Karpas-422 (cell line): ENCODE data around the gene LGALSL. TPM values are rescaled to one million over a fixed set of nuclear protein-coding genes. Genes with fewer than 3 reads are reported as not detected.

Source experiments
- DNase-seq: peaks from one replicate; pipeline ENCODE4 v3.0.0-alpha.2; 2015
- H2AFZ ChIP-seq: fragments of 200-600 bp; sonication (generic); 2 replicates; pipeline ENCODE4 v1.6.1; 2014; ENCODE audit warnings: antibody characterized with exemption, low read length, mixed read lengths
- H3K27ac ChIP-seq: fragments of 200-600 bp; sonication (generic); 2 replicates; pipeline ENCODE4 v1.5.1; 2014; ENCODE audit warnings: mild to moderate bottlenecking, low read length, moderate library complexity
- H3K27me3 ChIP-seq: fragments of 200-600 bp; sonication (generic); 2 replicates; pipeline ENCODE4 v1.6.1; 2014; ENCODE audit warnings: low read length, mixed read lengths
- H3K36me3 ChIP-seq: fragments of 200-600 bp; sonication (generic); 2 replicates; pipeline ENCODE4 v1.6.1; 2014; ENCODE audit warnings: low read length, mixed read lengths; ENCODE audit not compliant: insufficient read depth
- H3K4me1 ChIP-seq: fragments of 200-600 bp; sonication (generic); 2 replicates; pipeline ENCODE4 v1.6.1; 2014; ENCODE audit warnings: mild to moderate bottlenecking, low read length, mixed read lengths
- H3K4me2 ChIP-seq: fragments of 200-600 bp; sonication (generic); 2 replicates; pipeline ENCODE4 v1.6.1; 2014; ENCODE audit warnings: low read length, low read depth, mild to moderate bottlenecking; ENCODE audit not compliant: poor library complexity, severe bottlenecking
- H3K4me3 ChIP-seq: fragments of 200-600 bp; sonication (generic); 2 replicates; pipeline ENCODE4 v1.5.1; 2014; ENCODE audit warnings: mild to moderate bottlenecking, antibody characterized with exemption, low read length, mixed read lengths
- H3K79me2 ChIP-seq: fragments of 200-600 bp; sonication (generic); 2 replicates; pipeline ENCODE4 v1.6.1; 2014; ENCODE audit warnings: mild to moderate bottlenecking, low read length, mixed read lengths
- H3K9ac ChIP-seq: fragments of 200-600 bp; sonication (generic); 2 replicates; pipeline ENCODE4 v1.6.0; 2014; ENCODE audit warnings: low read length
- H3K9me2 ChIP-seq: fragments of 200-600 bp; sonication (generic), shearing (Covaris generic); replicated peaks from 2 replicates; pipeline ENCODE4 v1.6.0; 2014; ENCODE audit warnings: mild to moderate bottlenecking, low read length, moderate library complexity; ENCODE audit not compliant: insufficient read depth
- H3K9me3 ChIP-seq: fragments of 300-700, 200-600 bp; sonication (generic); 2 replicates; pipeline ENCODE4 v1.6.1; 2014; ENCODE audit warnings: low read length, mixed read lengths
- H4K20me1 ChIP-seq: fragments of 200-600 bp; sonication (generic); 2 replicates; pipeline ENCODE4 v1.6.1; 2014; ENCODE audit warnings: mild to moderate bottlenecking, antibody characterized with exemption, low read length, low read depth; ENCODE audit not compliant: insufficient read depth
- total RNA-seq: library from RNA; depleted of rRNA; stranded (reverse); fragments of >200 nt; shearing (Covaris generic); gene quantifications from 2 replicates; pipeline ENCODE4 v1.2.3, GENCODE V29; 2014; ENCODE audit warnings: low replicate concordance; rRNA removed

LGALSL gene
- total RNA-seq, 1 experiment from 2014 or later: 2.9 TPM

DNA sequence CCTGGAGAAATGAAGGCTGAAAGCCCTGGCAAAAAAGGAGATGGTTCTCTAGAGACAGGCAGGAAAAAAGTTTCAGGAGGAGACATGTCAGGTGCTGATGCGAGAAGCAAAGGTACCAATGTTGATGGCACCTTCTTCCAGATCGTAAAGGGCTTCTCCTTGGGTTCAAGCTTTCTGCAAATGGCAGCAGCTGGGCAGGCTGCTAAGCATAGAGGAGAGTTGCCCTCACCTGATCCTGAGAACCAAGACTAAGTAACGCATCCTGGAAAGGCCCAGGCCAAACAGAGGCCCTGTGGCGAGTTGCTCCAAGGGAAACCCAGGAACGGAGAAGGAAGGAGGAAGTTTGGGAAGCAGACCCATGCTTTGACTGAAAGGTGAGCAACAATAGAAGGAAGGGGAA lies 46.6 kb downstream of the LGALSL start:
- Histone ChIP-seq H3K4me3 (no peak overlapping the region), H2AFZ (no peak overlapping the region), H3K4me1 (no peaks in the 10 kb centered on the region), H3K4me2 (no peak overlapping the region), H3K27me3 (no peaks in the 10 kb centered on the region), H3K9me2 (no peaks in the 10 kb centered on the region), H3K9me3 (no peaks in the 10 kb centered on the region), H3K79me2 (no peaks in the 10 kb centered on the region), H3K27ac (no peak overlapping the region), H3K9ac (no peak overlapping the region), H4K20me1 (no peaks in the 10 kb centered on the region), H3K36me3 (no peaks in the 10 kb centered on the region)
- no peak for DNase-seq

DNA sequence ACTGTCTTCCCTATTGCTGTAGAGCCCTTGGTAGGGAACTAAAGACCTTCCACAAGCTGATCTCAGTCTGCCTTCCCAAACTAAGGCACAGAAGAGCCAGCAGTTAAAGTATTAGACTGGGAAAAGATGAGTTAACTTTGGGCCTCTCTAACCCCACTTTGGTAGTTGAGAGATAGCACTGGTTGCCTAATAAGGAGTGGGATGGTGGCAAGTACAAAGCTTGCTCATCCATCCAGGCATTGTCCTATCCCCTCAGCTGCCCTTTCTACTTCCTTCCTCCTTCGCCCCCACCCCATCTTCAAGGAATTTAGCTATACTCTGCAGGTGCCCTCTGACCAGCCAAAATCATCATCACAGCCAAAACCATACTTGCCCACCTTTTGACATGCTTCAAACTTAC lies 48.0 kb downstream of the LGALSL start:
- no peak for DNase-seq
- Histone ChIP-seq H3K9ac (no peak overlapping the region), H3K9me3 (no peaks in the 10 kb centered on the region), H3K27me3 (no peaks in the 10 kb centered on the region), H4K20me1 (no peaks in the 10 kb centered on the region), H3K4me2 (no peak overlapping the region), H3K4me3 (no peak overlapping the region), H2AFZ (no peak overlapping the region), H3K36me3 (no peaks in the 10 kb centered on the region), H3K79me2 (no peaks in the 10 kb centered on the region), H3K4me1 (no peaks in the 10 kb centered on the region), H3K27ac (no peak overlapping the region), H3K9me2 (no peaks in the 10 kb centered on the region)

DNA sequence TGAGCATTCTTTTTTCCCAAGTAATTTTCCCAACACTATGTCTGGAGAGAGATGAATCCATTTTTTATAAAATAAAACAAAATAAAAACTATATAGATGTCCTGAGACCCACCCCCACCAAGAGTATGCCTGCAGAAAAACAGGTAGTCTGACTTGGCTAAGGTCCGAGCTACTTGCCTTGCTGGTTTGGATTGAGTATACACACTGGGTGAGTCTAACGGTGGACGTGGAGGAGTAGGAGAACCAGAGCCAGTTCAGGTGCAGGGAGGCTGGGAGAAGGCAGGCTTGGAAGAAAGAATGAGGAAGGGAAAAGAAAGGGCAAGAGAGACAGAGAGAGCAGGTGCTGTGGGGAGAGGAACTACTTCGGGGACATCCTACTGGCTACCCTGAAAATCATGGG lies 48.9 kb downstream of the LGALSL start:
- no peaks in the 10 kb centered on the region for H3K36me3 ChIP-seq
- no peak overlapping the region for H3K9ac ChIP-seq
- H3K4me2 ChIP-seq: no peak overlapping the region
- no peaks in the 10 kb centered on the region for H3K4me1 ChIP-seq
- no peak overlapping the region for H3K4me3 ChIP-seq
- H3K27ac ChIP-seq: no peak overlapping the region
- DNase-seq: no peak
- no peaks in the 10 kb centered on the region for H3K9me2 ChIP-seq
- H3K79me2 ChIP-seq: no peaks in the 10 kb centered on the region
- no peak overlapping the region for H2AFZ ChIP-seq
- H3K9me3 ChIP-seq: no peaks in the 10 kb centered on the region
- no peaks in the 10 kb centered on the region for H3K27me3 ChIP-seq
- H4K20me1 ChIP-seq: no peaks in the 10 kb centered on the region

DNA sequence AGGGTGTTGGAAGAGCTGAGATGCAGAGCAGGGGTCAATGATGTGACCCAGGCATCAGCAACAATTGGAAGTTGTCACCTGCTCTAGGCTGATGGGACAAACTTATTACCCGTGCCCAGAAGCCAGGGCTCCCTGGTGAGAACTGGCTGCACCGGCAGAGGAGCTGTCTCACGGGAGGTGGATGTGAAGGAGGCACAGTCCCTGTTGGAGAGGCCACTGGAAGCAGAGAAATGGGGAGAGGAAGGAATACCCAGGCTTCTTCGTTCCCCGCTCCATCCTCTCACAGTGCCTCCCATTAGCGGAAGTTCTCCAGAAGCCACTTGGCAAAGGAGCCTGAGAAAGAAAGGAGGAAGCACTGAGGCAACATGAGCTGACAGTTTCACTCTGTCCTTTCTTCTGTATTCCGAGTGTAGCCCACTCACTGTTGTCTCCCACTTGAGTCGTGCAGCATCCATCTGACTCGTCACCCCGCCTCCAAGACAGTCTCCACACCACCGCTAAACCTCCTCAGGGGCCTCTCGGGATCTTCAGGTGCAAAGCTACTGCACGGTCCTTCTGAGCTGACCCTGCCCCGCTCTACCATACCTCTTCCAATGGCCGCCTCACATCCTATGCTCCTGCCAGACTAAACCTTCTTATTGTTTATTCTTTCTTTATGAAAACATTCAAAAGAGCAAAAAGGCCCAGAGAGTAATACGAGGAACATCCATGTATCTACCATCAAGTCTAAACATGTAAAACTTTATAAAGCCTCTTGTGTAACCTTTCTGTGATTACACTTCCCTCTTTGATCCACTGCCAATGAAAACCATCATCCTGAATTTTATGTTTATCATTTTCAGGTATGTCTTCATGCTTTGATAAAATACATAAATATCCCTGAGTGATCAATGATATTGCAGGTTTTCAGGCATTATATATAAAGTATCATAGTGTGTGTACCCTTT lies 51.1 kb downstream of the LGALSL start:
- no peak overlapping the region for H3K4me3 ChIP-seq
- DNase-seq: no peak
- H2AFZ ChIP-seq: no peak overlapping the region
- no peak overlapping the region for H3K27ac ChIP-seq
- H3K9me3 ChIP-seq: no peaks in the 10 kb centered on the region
- H3K79me2 ChIP-seq: no peaks in the 10 kb centered on the region
- H3K9ac ChIP-seq: no peak overlapping the region
- no peaks in the 10 kb centered on the region for H4K20me1 ChIP-seq
- no peaks in the 10 kb centered on the region for H3K27me3 ChIP-seq
- H3K9me2 ChIP-seq: no peaks in the 10 kb centered on the region
- no peaks in the 10 kb centered on the region for H3K36me3 ChIP-seq
- H3K4me2 ChIP-seq: no peak overlapping the region
- no peaks in the 10 kb centered on the region for H3K4me1 ChIP-seq

DNA sequence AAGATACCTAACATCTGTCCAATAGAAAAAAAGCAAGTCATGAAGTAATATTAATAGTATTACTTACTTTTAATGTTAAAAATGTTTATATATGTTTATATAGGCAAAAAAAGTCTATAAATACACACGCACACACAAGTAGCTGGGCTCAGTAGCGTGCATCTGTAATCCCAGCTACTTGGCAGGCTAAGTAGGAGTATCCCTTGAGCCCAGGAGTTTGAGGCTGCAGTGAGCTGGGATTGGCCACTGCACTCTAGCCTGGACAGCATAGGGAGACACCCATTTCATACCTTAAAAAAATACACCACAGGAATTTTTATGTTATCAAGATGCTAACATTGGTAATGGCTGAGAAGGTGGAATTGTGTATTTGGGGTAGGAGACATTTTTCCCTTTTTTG lies 52.7 kb downstream of the LGALSL start:
- Histone ChIP-seq H3K27me3 (no peaks in the 10 kb centered on the region), H3K36me3 (no peaks in the 10 kb centered on the region), H3K9ac (no peak overlapping the region), H3K4me2 (no peak overlapping the region), H3K4me1 (no peaks in the 10 kb centered on the region), H2AFZ (no peak overlapping the region), H3K9me3 (no peaks in the 10 kb centered on the region), H3K27ac (no peak overlapping the region), H3K9me2 (no peaks in the 10 kb centered on the region), H3K4me3 (no peak overlapping the region), H3K79me2 (no peaks in the 10 kb centered on the region), H4K20me1 (no peaks in the 10 kb centered on the region)
- DNase-seq: no peak

Other genes with a start within 250 kb of the LGALSL start
- 88.9 and 124 TPM in 2 replicates for gene AFTPH, start 70.2 kb downstream of the LGALSL start, total RNA-seq
- gene SERTAD2, start 199.8 kb downstream of the LGALSL start, total RNA-seq: 27.2 and 73.8 TPM in 2 replicates